OCI-LY3 (cell line): ENCODE data around the gene CHMP5.

Experiments
- CTCF ChIP-seq: fragments of 200-600, 300-600 bp; sonication (generic); IDR thresholded peaks from 2 replicates; pipeline ENCODE4 v1.5.1; 2014; ENCODE audit warnings: antibody characterized with exemption, low read length, low read depth
- EZH2phosphoT487 ChIP-seq: fragments of 200-600 bp; shearing (Covaris generic); IDR thresholded peaks from 2 replicates; pipeline ENCODE4 v1.6.1; 2018; ENCODE audit warnings: antibody characterized with exemption, mixed run types, low read depth

DNA sequence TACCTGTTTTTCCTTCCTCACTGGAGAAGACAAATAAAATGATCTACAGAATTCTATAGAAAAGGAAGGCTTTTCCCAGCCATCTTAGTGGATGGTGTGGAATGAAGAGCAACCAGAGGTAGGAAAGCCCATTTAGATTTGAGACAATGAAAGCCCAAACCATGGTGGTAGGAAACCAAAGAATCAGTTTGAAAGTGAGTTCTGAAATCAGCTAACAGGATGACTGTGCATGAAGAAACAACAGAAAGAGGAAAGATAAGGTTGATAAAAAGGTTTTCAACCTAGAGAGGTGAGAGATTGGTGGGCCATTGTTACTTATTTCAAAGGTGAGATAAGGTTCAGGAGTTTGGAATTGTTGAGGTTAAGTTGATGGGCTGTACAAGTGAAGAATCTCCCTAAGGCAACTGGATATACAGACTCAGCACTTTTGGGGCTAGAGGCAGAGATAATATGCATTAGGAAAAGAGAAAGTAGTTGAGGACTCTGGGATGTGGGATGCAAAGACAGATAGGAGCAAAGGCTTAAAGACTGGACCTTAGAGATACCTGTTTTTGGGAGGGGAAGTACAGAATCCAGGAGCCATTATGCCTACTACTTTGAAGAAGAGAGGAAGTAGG lies 2.4 kb downstream of the CHMP5 start:
- TF ChIP-seq CTCF (no peak), EZH2phosphoT487 (no peak)
